Panc1 (cell line): Measurements from ENCODE around the gene ENTHD1.

Experiments used
- POLR2AphosphoS5 ChIP-seq: IDR thresholded peaks from 2 replicates; pipeline ENCODE4 v1.6.1; 2012; ENCODE audit warnings: mild to moderate bottlenecking, low read depth, low read length, moderate library complexity
- REST ChIP-seq, 2 experiments: IDR thresholded peaks; 2 replicates each; pipeline ENCODE4 v1.6.1; 2011 to 2012; ENCODE audit warnings: low read depth in 2 of 2, control low read depth in 1 of 2, low read length in 1 of 2, mild to moderate bottlenecking in 1 of 2, moderate library complexity in 1 of 2; ENCODE audit not compliant: insufficient read depth in 1 of 2
- SIN3A ChIP-seq: IDR thresholded peaks from 2 replicates; pipeline ENCODE4 v1.6.1; 2012; ENCODE audit warnings: low read depth, mild to moderate bottlenecking, low read length, moderate library complexity, borderline replicate concordance; ENCODE audit not compliant: insufficient read depth
- TF ChIP-seq, protein P1 (sequence below): fragments of 450-650 bp; IDR thresholded peaks from 2 replicates; pipeline ENCODE4 v1.5.1; 2017; ENCODE audit warnings: mild to moderate bottlenecking

- TF ChIP-seq, protein P1, sequence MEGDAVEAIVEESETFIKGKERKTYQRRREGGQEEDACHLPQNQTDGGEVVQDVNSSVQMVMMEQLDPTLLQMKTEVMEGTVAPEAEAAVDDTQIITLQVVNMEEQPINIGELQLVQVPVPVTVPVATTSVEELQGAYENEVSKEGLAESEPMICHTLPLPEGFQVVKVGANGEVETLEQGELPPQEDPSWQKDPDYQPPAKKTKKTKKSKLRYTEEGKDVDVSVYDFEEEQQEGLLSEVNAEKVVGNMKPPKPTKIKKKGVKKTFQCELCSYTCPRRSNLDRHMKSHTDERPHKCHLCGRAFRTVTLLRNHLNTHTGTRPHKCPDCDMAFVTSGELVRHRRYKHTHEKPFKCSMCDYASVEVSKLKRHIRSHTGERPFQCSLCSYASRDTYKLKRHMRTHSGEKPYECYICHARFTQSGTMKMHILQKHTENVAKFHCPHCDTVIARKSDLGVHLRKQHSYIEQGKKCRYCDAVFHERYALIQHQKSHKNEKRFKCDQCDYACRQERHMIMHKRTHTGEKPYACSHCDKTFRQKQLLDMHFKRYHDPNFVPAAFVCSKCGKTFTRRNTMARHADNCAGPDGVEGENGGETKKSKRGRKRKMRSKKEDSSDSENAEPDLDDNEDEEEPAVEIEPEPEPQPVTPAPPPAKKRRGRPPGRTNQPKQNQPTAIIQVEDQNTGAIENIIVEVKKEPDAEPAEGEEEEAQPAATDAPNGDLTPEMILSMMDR, result no peak
- TF ChIP-seq POLR2AphosphoS5 (no peak), SIN3A (no peak), REST (IDR thresholded peaks at IDR 0.05; ENCODE audit: insufficient read depth in 1 of 2, low read depth in 2 of 2, low read length in 1 of 2) (no peak)
These were observed 47.3 kb upstream of the ENTHD1 start for GRCh38 chr22:39940757-39941305.
